MM.1S (cell line): ENCODE measurements around the gene CMPK1.

Source experiments
- EZH2phosphoT487 ChIP-seq: fragments of 300-600 bp; sonication (generic); IDR thresholded peaks from 2 replicates; pipeline ENCODE4 v1.6.1; 2018; ENCODE audit warnings: antibody characterized with exemption, low read length
- TF ChIP-seq, protein P1 (sequence below): fragments of 300-600 bp; sonication (generic); IDR thresholded peaks from 2 replicates; pipeline ENCODE4 v1.5.1; 2016; ENCODE audit warnings: antibody characterized with exemption, low read length, mixed read lengths

GRCh38 chr1:47334765-47335435, 1.3 kb downstream of the CMPK1 start:
- TF ChIP-seq, protein P1, sequence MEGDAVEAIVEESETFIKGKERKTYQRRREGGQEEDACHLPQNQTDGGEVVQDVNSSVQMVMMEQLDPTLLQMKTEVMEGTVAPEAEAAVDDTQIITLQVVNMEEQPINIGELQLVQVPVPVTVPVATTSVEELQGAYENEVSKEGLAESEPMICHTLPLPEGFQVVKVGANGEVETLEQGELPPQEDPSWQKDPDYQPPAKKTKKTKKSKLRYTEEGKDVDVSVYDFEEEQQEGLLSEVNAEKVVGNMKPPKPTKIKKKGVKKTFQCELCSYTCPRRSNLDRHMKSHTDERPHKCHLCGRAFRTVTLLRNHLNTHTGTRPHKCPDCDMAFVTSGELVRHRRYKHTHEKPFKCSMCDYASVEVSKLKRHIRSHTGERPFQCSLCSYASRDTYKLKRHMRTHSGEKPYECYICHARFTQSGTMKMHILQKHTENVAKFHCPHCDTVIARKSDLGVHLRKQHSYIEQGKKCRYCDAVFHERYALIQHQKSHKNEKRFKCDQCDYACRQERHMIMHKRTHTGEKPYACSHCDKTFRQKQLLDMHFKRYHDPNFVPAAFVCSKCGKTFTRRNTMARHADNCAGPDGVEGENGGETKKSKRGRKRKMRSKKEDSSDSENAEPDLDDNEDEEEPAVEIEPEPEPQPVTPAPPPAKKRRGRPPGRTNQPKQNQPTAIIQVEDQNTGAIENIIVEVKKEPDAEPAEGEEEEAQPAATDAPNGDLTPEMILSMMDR: no peak
- TF ChIP-seq EZH2phosphoT487: no peak
